MCF 10A (cell line): ENCODE results near the gene GALNT4. TPM values are rescaled to one million over a fixed set of nuclear protein-coding genes. Genes with fewer than 3 reads are reported as not detected.

Experiments
- Bru-seq: library from RNA; stranded (reverse); fragments of 400-500 nt; gene quantifications from one replicate; lab custom pipeline; 2021; lab: Mats Ljungman, UMichigan
- BruChase-seq, 2 experiments: library from RNA; stranded (reverse); fragments of 400-500 nt; gene quantifications; one replicate each; lab custom pipeline; 2021; lab: Mats Ljungman, UMichigan
- BruUV-seq: library from RNA; stranded (reverse); fragments of 400-500 nt; replicated peaks from 2 replicates; lab custom pipeline; 2021; lab: Mats Ljungman, UMichigan
- CTCF ChIA-PET: fragments of 300-600 bp; sonication (Branson Sonifier 250); formaldehyde crosslinking; extraction: SDS; loops from one replicate; lab custom pipeline; 2021; ENCODE audit warnings: antibody characterized with exemption, inconsistent platforms; lab: Yijun Ruan, JAX
- POLR2A ChIA-PET: fragments of 300-600, 350-650 bp; sonication (Branson Sonifier 250); formaldehyde crosslinking; extraction: SDS; loops from one replicate; lab custom pipeline; 2020; ENCODE audit warnings: antibody characterized with exemption, inconsistent platforms; lab: Yijun Ruan, JAX
- DNase-seq: peaks from one replicate; pipeline ENCODE4 v3.0.0-alpha.2; 2018; ENCODE audit not compliant: unreplicated experiment
- H3K27ac Mint-ChIP-seq: one replicate; pipeline ENCODE4 v1.8.0; 2022; ENCODE audit warnings: mild to moderate bottlenecking, low read depth, mixed read lengths; ENCODE audit not compliant: unreplicated experiment
- H3K27me3 Mint-ChIP-seq: one replicate; pipeline ENCODE4 v1.8.0; 2022; ENCODE audit warnings: mixed read lengths; ENCODE audit not compliant: insufficient read depth, unreplicated experiment
- H3K36me3 Mint-ChIP-seq: one replicate; pipeline ENCODE4 v1.8.0; 2022; ENCODE audit warnings: mild to moderate bottlenecking, moderate library complexity, mixed read lengths; ENCODE audit not compliant: insufficient read depth, unreplicated experiment
- H3K4me1 Mint-ChIP-seq: one replicate; pipeline ENCODE4 v1.8.0; 2022; ENCODE audit warnings: mixed read lengths; ENCODE audit not compliant: insufficient read depth, unreplicated experiment
- H3K4me3 Mint-ChIP-seq: one replicate; pipeline ENCODE4 v1.8.0; 2022; ENCODE audit warnings: mild to moderate bottlenecking, moderate library complexity, mixed read lengths; ENCODE audit not compliant: unreplicated experiment
- H3K9me3 Mint-ChIP-seq: one replicate; pipeline ENCODE4 v1.8.0; 2022; ENCODE audit warnings: mixed read lengths; ENCODE audit not compliant: unreplicated experiment
- intact Hi-C: fragments of 100-400 bp; cut with micrococcal nuclease; formaldehyde crosslinking; loops from 2 replicates; pipeline ENCODE4 v1.14.1; 2022
- long read RNA-seq: library from polyadenylated mRNA; stranded (forward); transcript quantifications from one replicate; pipeline ENCODE4 v2.0.0, GENCODE V29; 2022
- total RNA-seq: library from RNA; stranded (reverse); gene quantifications from 2 replicates; pipeline ENCODE4 v1.2.3, GENCODE V29; 2022
- TF ChIP-seq, protein P1 (sequence below): fragments of 200-600 bp; IDR thresholded peaks from one replicate; pipeline ENCODE4 v1.8.0; 2022; ENCODE audit warnings: antibody characterized with exemption, mild to moderate bottlenecking; ENCODE audit not compliant: unreplicated experiment

The GALNT4 gene
- total RNA-seq (2.6 and 2.8 TPM in 2 replicates), Bru-seq, nascent RNA (percentile 76 among the genes with signal in this experiment), BruChase-seq, experiment 1, labeled RNA remaining after a 6-hour chase (percentile 76 among the genes with signal in this experiment), BruChase-seq, experiment 2, labeled RNA remaining after a 2-hour chase (percentile 89 among the genes with signal in this experiment)
- long read RNA-seq, full-length matches to known transcripts: 6 of 6 reads
- long read RNA-seq, partial matches to known transcripts: 0 of 6 reads
- long read RNA-seq, other reads (novel, unspliced or antisense): 0 of 6 reads

DNA sequence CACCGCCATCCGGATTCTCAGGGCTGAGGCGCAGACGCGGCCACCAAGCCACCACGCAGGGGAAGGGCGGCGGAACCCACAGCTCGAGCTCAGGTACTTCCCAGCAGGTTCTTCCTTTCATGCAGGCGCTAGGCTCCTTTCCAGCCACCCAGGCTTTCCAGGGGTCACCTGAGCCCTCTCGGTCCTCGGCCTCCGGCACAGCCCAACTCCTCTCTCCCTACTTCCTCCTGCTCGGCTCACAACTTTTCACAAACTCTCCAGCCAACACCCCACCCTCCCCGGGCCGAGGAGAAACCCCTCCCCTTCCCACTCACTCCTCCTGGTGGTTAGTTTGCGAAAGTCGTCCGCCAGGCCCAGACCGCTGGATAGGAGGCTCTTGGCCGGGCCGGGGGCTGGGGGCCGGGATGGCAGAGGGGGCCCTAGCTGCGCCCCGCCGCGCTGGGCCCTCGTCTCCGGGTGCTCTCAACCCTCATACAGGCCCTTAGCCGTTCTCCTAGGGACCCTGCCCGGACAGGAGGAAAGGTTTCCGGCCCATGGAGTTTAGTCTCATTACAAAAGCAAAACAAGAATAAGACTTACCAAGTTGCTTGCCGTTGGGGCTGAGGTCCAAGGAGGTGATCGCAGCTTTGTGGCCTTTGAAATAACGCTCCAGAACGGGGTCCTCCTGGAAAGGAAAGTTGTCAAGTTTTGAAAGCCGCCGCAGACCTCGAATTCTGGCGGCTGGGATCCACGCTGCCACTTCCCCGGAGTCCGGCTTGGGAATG, at the start of gene GALNT4:
Gene GALNT4 (minus strand): TSS at position 256 of the 764 bp plus-strand sequence. CDS start 247 bp downstream, at position 9.
- peak; percentile 91 for DNase-seq
- ChIA-PET CTCF (interaction anchor here (0.6 to 7.9 kb wide), 25 partner anchors 13 to 1309 kb away, joined by 3 to 81 read pairs (median 4); partner anchors contain the start of gene DUSP6), POLR2A (interaction anchor here (0.6 to 3.8 kb wide), 21 partner anchors 11 to 1416 kb away, joined by 3 to 26 read pairs (median 3); partner anchors contain the start of genes ATP2B1 and DUSP6)
- Mint-ChIP-seq H3K27me3 (no peaks in the 10 kb centered on the region), H3K27ac (peak within 1 kb of the TSS; percentile 79), H3K4me3 (peak within 1 kb of the TSS; percentile 99), H3K36me3 (peaks cover 7% of the 10 kb centered on the region), H3K9me3 (no peaks in the 10 kb centered on the region), H3K4me1 (peaks cover 29% of the 10 kb centered on the region)
- intact Hi-C loops: loop anchor here (1.0 to 10.0 kb wide), 5 partner anchors 54 to 1380 kb away; partner anchors contain the start of genes CEP290, DUSP6 and TMTC3
- TF ChIP-seq, protein P1, sequence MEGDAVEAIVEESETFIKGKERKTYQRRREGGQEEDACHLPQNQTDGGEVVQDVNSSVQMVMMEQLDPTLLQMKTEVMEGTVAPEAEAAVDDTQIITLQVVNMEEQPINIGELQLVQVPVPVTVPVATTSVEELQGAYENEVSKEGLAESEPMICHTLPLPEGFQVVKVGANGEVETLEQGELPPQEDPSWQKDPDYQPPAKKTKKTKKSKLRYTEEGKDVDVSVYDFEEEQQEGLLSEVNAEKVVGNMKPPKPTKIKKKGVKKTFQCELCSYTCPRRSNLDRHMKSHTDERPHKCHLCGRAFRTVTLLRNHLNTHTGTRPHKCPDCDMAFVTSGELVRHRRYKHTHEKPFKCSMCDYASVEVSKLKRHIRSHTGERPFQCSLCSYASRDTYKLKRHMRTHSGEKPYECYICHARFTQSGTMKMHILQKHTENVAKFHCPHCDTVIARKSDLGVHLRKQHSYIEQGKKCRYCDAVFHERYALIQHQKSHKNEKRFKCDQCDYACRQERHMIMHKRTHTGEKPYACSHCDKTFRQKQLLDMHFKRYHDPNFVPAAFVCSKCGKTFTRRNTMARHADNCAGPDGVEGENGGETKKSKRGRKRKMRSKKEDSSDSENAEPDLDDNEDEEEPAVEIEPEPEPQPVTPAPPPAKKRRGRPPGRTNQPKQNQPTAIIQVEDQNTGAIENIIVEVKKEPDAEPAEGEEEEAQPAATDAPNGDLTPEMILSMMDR: peak; percentile 73
- BruUV-seq: no TSS peak

DNA sequence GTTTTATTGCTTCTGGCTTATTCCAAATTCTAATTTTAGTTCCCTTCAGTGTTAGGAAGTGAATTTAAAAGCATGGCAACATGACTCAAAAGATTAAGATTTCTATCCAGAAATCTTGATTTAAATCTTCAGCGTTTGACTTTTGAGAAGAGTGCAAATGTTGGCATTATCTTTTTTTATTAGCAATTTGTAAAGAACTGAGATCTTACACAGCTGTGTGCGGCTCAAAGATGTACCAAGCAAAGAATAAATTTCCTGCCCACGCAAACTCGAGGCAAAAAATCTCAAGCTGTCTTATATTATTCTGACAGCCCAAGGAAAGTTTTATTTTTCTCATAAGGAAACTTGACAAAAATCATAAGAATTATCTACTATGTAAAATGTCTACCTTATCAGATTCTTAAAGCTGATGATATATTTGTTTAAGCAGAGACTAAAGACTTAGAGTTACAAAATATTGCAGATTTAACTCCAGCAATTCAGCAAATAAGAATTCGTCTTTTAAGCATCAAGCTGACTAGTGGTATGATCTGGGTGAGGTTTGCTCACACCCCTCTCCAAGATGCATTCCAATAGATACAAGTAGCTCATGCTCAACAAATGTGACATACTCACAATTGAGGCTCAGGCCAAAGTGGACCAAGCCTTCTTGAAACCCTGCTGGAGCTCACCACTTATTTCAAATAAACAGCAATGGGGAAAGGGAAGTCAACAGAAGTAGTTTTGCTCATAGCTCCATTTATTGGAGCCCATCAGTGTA, 48.6 kb upstream of the GALNT4 start:
- no peak for DNase-seq
- ChIA-PET POLR2A (interaction anchor here (0.8 to 1.9 kb wide), 5 partner anchors 7 to 29 kb away, joined by 3 to 8 read pairs (median 3); no protein-coding TSS in a partner anchor), CTCF (interaction anchor here (0.6 to 1.6 kb wide), 3 partner anchors 9 to 1368 kb away, joined by 3 to 6 read pairs (median 3); no protein-coding TSS in a partner anchor)
- H3K4me1 Mint-ChIP-seq: peaks cover 40% of the 10 kb centered on the region
- no TSS peak for BruUV-seq
- intact Hi-C loops: no loop called here
- TF ChIP-seq, protein P1: no peak
- H3K27ac Mint-ChIP-seq: no peak overlapping the region
- peaks cover 6% of the 10 kb centered on the region for H3K36me3 Mint-ChIP-seq
- H3K4me3 Mint-ChIP-seq: no peak overlapping the region
- H3K9me3 Mint-ChIP-seq: no peaks in the 10 kb centered on the region
- no peaks in the 10 kb centered on the region for H3K27me3 Mint-ChIP-seq

DNA sequence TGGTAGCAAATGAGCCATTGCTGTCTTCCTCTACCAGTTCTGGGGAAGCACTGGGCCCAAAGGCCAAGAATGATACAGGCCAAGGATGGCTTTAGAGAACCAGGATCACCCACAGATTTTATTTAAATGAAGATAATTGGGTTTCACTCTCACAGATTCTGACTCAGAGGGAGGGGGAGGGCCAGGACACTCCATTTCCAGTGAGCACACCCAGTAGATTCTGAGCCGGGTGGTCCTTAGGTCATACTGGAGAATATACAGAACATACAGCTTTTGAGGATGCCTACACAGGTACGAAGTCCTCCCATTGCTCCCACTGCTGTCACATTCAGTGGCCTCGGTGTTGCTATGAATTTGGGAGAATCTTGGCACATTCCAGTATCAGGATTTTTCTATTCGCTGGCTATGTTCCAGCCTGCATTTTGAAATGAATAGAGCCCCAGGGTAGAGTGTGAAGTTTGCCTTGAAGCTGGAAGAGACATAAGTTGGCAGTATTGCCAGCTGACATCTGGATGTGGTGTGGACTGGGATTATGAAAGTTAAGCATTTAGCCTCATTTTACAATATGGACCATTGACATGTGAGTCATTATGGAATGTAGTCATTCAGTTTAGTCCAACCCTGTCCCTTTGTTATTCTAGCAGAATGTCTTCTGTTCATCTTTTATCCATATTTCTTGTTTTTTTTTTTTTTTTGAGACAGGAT, 47.0 kb upstream of the GALNT4 start:
- Mint-ChIP-seq H3K4me1 (peaks cover 54% of the 10 kb centered on the region), H3K4me3 (no peak overlapping the region), H3K9me3 (no peaks in the 10 kb centered on the region), H3K36me3 (peaks cover 6% of the 10 kb centered on the region), H3K27ac (peak overlapping the region; percentile 44), H3K27me3 (no peaks in the 10 kb centered on the region)
- ChIA-PET POLR2A (interaction anchor here (0.5 to 1.9 kb wide), 11 partner anchors 9 to 1318 kb away, joined by 3 to 10 read pairs (median 3); partner anchors contain the start of gene ATP2B1), CTCF (interaction anchor here (0.8 to 1.6 kb wide), 3 partner anchors 28 to 1369 kb away, joined by 3 to 6 read pairs (median 4); no protein-coding TSS in a partner anchor)
- intact Hi-C loops: no loop called here
- BruUV-seq: no TSS peak
- TF ChIP-seq, protein P1: no peak
- DNase-seq: peak; percentile 68
